CD4-positive, alpha-beta T cell treated with Interleukin-17A for 1 hour (primary cell): ENCODE results near the gene PVRIG.
"Not testable (repeated sequence)": the region's sequence is repeated elsewhere in the genome, so short reads cannot be mapped to it uniquely, and the experiment has no call there.

Experiments used
- DNase-seq: peaks from one replicate; pipeline ENCODE4 v3.0.0-alpha.2; 2020

PVRIG gene

GRCh38 chr7:100195901-100196322, 23.8 kb upstream of the PVRIG start:
- DNase-seq = not testable (repeated sequence)

- DNase-seq = no peak
These were observed 21.5 kb upstream of the PVRIG start for GRCh38 chr7:100198266-100198665.

GRCh38 chr7:100200693-100201092, 19.1 kb upstream of the PVRIG start:
- no peak for DNase-seq

GRCh38 chr7:100204454-100204853, 15.3 kb upstream of the PVRIG start:
- no peak for DNase-seq

GRCh38 chr7:100208911-100209408, 10.8 kb upstream of the PVRIG start:
- peak; percentile 46 for DNase-seq

- no peak for DNase-seq
These were observed 10.3 kb upstream of the PVRIG start for GRCh38 chr7:100209493-100209892.

GRCh38 chr7:100210805-100211204, 8.9 kb upstream of the PVRIG start:
- DNase-seq = no peak

- DNase-seq = peak; percentile 73
These were observed 8.4 kb upstream of the PVRIG start for GRCh38 chr7:100211342-100211780.

- DNase-seq = no peak
These were observed 7.0 kb upstream of the PVRIG start for GRCh38 chr7:100212631-100213286.

- no peak for DNase-seq
These were observed 6.1 kb upstream of the PVRIG start for GRCh38 chr7:100213672-100214071.

- DNase-seq = not testable (repeated sequence)
These were observed 5.4 kb upstream of the PVRIG start for GRCh38 chr7:100214356-100214755.

- no peak for DNase-seq
These were observed 3.9 kb upstream of the PVRIG start for GRCh38 chr7:100215895-100216294.

GRCh38 chr7:100217934-100218333, 1.8 kb upstream of the PVRIG start:
- peak; percentile 83 for DNase-seq

GRCh38 chr7:100219271-100219737, 445 bp upstream of the PVRIG start:
- peak; percentile 24 for DNase-seq

- no peak for DNase-seq
These were observed 959 bp downstream of the PVRIG start for GRCh38 chr7:100220586-100221230.

- DNase-seq = peak; percentile 91
These were observed 1.5 kb downstream of the PVRIG start for GRCh38 chr7:100221231-100221718.

GRCh38 chr7:100221767-100222444, 2.2 kb downstream of the PVRIG start:
- DNase-seq = peak; percentile 48

- DNase-seq = no peak
These were observed 2.8 kb downstream of the PVRIG start for GRCh38 chr7:100222445-100223132.

GRCh38 chr7:100223376-100223927, 3.7 kb downstream of the PVRIG start:
- DNase-seq = not testable (repeated sequence)

GRCh38 chr7:100224891-100225290, 5.1 kb downstream of the PVRIG start:
- DNase-seq = not testable (repeated sequence)

GRCh38 chr7:100234660-100235317, 15.0 kb downstream of the PVRIG start:
- DNase-seq = not testable (repeated sequence)

GRCh38 chr7:100239975-100240374, 20.2 kb downstream of the PVRIG start:
- DNase-seq = not testable (repeated sequence)
